Activated CD4-positive, alpha-beta T cell treated with anti-CD3 and anti-CD28 coated beads for 4 hours (primary cell): ENCODE results near the gene ASNSD1.
"Not testable (repeated sequence)": the region's sequence is repeated elsewhere in the genome, so short reads cannot be mapped to it uniquely, and the experiment has no call there.

Experiments used
- DNase-seq, 2 donors: peaks; one replicate each; pipeline ENCODE4 v3.0.0-alpha.2; 2020

ASNSD1 gene

GRCh38 chr2:189696223-189696622, 35.0 kb downstream of the ASNSD1 start:
- no peak for DNase-seq

DNA sequence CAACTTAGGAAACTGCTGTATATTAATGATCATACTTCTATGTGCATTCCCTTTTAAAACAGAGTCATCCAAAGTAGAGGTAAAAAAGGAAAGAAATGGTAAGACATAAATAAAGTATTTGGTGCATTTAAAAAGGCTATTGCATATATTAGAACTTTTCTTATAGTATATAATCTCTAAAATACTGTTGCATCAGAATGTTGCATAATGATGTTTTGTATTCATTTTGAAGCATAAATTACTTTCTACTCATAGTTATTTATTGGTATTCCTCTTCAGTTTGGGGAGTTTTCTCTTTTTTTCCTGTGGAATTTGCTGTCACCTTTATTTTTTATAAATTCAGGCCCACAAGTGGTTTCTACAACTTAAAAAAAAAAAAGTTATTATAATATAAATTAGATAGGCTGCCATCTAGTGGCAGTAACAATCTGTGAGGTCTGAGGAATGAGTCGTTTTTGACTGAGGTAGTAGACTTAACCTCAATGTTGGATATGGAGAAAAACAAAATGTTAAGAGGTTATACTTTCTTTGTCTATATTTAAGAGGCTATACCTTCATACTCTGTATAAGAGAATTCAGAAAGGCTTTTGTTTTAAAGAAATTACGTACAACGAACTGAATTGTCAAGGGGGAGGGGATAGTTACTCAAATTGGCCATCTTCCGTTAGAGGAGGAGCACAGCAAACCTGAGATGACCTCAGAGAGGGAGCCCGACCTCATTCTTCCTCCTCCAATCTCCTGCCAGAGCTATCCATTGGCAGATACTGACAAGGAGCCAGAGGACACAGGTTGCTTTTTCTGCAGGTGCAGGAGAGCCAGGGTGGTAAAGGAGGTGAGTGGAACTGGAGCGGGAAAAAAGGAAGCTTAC, 37.0 kb downstream of the ASNSD1 start:
- DNase-seq, result peak; percentile 40 to 50

GRCh38 chr2:189700681-189701080, 39.4 kb downstream of the ASNSD1 start:
- no peak for DNase-seq

DNA sequence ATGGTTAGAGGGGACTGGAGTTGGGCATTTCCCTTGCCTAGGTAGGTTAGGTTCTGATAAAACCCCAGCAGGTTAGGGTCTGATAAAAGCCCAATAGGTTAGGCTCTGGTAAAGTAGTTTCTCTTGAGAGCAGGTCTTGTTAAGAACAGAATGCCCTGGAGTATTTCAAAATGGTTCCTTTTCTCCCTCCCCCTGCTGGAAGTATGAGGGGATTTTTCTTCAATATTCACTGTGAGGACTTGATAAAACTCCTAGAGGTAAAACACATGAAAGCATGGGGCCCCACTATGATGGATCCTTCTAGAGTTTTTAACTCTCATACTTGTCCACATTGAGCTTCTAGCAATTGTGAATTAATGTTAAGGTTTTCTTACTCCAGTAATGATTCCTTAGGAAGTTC, 40.8 kb downstream of the ASNSD1 start:
- no peak for DNase-seq

- DNase-seq, result no peak
Measured at GRCh38 chr2:189709501-189710221, 48.4 kb downstream of the ASNSD1 start.

GRCh38 chr2:189717593-189717992, 56.3 kb downstream of the ASNSD1 start:
- not testable (repeated sequence) for DNase-seq

DNA sequence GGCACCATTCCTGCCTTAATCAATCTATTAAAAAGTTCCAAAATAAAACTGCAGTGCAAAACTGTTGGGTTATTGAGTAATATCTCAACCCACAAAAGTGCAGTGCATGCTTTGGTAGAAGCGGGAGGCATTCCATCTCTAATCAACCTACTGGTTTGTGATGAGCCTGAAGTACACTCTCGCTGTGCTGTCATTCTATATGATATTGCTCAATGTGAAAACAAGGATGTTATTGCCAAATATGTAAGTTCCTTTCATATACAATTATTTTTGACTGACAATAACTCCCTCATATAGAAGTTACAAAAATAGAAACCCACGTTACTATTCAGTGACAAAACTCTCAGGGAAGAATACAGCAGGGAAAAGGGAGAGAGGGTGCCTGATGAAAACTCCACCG, 58.3 kb downstream of the ASNSD1 start:
- no peak for DNase-seq
